HG03103 (cell line): ENCODE results near the gene GLRX2.

Experiments used
- ATAC-seq: cut with Tn5 transposase; IDR thresholded peaks from one replicate; pipeline ENCODE4 v1.9.1; 2021; ENCODE audit warnings: low read depth; ENCODE audit not compliant: unreplicated experiment

Gene GLRX2

DNA sequence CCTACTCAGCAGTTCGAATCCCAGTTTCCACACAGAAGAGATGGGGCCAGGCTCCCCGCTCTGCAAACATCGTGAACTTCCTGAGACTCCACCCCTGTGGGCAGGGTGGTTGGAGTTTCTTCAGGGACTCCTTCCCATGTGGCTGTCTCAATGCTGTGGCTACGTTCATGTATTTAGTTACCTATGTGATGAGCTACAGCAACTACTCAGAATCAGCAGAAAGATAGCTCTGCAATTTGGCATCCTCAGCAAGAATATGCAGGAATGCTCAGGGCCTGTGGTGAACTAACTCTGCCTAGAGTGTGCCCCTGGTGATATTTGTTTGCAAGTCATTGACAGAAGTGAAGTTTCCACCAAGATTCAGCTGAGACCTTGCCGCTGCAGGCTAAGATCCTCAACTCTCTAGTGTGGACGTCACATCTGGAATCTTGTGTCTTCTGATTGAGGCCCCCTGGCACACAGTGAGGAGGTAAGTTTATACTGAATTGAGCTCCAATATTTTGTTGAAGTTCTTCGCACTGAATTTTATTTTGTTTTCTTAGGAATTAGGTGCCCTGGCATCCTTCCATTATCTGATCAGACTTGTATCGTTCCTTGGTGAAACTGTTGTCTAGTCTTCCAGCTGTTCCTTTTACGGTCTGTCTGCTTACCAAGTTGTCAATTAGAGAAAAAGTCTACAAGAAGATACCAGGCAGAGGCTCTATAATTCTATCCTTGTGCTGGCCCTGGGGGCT lies 8.2 kb upstream of the GLRX2 start:
- no peak for ATAC-seq

DNA sequence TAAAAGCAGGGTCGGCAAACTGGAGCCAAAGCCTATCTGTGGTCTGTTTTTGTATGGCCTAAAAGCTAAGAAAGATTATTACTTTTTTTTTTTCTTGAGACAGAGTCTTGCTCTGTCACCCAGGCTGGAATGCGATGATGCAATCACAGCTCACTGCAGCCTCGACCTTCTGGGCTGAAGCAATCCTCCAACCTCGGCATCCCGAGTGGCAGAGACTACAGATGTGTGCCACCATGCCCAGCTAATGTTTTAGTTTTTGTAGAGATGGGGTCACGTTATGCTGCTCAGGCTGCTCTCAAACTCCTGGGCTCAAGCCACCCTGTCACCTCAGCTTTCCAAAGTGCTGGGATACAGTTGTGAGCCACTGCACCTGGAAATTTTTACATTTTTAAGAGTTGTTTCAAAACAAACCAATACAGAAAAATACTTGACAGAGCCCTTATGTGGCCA lies 6.5 kb upstream of the GLRX2 start:
- ATAC-seq = peak; percentile 15

DNA sequence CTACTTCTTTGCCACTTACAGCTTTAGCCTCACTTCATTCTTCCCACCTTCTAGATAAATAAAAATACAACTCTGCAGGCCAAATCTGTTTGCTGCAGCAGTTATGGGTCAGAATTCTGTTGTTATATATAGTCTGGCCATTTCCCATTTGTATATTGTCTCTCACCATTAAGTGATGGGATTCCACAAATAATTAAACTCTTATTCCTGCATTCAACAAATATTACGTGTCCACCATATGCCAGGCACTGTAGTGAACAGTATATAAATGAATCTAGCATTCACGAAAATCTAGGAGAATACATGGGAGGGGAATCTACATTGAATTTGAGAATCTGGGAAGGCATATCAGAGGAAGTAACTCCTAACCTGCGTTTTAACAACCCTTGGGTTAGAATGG lies 5.7 kb upstream of the GLRX2 start:
- ATAC-seq = no peak

DNA sequence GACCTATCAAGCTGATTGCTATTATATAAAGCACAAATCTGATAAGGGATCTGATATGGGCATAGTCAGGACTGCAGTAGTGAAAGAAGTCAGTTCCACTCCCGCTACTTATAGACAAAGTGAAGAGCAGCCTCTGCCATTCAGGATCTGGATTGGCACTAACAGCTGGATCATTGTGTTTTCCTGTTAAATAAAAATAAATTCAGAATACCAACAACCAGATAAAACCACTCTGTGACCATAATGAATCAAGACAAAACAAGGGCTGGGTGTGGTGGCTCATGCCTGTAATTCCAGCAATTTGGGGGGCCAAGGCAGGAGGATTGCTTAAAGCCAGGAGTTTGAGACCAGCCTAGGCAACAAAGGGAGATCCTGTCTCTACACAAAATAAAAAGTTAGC lies 5.0 kb upstream of the GLRX2 start:
- ATAC-seq = no peak

DNA sequence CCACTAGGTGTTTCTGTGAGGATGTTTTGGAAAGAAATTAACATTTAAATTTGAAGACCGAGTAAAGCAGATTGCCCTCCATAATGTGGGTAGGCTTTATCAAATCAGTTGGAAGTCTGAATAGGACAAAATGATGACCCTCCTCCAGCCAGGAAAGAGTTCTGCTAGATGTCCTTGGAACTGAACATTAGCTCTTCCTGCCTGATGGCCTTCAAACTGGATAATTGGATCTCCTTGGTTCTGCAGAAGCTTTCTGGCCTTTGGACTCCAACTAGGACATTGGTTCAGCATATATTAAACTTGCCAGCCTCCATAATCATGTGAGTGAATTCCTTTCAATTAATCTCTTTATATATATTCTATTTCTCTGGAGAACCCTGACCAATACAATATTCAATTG lies 4.4 kb upstream of the GLRX2 start:
- no peak for ATAC-seq

DNA sequence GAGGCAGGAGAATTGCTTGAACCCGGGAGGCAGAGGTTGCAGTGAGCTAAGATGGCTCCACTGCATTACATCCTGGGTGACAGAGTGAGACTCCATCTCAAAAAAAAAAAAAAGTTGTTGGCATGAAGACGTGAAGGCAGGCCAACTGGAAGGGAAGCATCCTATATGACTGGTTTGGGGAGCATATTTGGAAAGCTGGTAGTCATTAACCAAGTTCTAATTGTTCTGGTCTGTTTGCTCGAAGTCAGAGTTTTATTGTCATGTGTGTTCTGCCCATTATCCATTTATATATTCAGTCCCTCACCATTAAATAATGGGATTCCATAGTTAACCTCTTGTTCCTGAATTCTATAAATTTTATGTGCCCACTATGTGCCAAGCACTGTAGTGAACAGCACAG lies 3.3 kb upstream of the GLRX2 start:
- ATAC-seq = no peak

DNA sequence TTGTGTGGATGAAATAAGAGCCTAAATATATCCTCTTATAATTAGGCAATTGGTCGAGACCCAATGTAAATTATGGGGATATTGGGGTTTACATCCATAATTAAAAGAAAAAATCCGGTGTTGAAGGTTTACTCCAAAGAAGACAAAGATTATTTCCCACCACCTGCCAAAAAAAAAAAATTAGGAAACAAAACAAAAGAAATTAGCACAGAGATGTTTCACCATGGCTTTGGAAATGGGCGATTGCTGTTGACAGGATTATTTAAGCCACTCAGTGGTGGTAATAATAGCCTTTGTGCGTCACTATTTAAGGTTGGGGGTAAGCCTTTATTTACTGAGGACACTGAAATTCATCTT lies 585 bp upstream of the GLRX2 start:
- no peak for ATAC-seq

DNA sequence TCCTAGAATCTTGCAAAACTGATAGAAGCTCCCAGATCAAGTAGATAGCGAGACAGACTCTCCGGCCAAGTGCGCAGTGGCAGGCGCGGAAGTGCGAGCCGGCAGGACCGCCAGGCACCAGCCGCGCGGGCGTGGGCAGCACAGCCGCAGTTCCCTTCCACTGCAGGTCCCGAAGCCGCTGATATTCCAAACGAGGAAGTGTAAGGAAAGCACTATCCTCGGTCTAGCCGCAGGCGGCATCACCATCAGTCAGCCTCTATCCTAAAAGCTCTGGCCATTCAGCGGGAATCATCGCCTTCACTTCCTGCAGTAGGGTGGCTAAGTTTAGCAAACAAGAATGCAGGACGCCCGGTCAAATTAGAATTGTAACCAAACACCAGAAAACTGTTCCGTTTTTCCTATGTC lies 710 bp downstream of the GLRX2 start:
- peak; percentile 31 for ATAC-seq

DNA sequence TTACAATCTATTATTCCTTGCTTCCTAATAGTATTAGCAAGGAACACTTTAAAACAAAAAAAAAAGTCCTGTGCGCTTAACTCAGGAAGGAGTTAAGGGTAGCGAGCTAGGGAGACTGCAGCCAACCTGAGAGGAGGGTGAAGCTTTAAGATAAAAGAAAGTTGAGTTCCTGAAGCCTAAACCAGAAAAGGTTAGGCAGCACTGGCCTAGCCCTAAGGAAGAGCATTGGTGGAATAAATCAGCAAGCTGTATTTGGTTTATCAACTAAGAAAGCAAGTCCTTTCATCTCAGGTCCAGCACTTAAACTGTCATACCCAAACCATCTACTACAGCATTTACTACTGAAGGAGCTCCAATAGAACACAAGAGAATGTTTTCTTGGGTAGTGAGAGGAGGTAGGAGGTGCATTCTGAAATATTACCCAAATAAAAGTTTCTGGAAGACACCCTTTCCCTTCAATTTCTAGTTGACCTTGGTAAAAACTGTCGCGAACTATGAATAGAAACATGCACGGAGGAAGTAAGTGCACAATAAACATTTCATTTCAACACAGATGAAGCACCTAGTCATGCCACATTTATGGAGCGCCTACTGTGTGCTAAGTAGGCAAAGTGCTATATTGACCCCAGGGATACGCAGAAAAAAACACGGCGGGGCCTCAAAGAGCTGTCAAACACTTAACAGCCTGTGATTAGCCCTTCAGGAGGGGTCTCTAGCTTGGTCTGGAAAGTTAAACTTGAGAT lies 1.3 kb downstream of the GLRX2 start:
- ATAC-seq = no peak

DNA sequence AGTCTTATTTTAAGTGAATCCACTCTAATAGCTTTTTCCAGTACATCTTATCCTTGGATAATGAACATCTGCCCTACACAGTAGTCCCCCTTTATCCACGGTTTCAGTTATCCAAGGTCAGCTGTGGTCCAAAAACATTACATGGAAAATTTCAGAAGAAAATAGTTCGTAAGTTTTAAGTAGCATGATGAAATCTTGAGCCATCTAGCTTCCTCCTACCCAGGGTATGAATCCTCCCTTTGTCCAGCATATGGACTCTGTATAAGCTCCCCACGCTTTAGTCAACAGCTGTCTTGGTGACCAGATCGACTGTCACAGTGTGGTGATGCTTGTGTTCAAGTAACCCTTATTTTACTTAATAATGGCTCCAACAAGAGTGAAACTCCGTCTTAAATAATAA lies 2.6 kb downstream of the GLRX2 start:
- no peak for ATAC-seq

DNA sequence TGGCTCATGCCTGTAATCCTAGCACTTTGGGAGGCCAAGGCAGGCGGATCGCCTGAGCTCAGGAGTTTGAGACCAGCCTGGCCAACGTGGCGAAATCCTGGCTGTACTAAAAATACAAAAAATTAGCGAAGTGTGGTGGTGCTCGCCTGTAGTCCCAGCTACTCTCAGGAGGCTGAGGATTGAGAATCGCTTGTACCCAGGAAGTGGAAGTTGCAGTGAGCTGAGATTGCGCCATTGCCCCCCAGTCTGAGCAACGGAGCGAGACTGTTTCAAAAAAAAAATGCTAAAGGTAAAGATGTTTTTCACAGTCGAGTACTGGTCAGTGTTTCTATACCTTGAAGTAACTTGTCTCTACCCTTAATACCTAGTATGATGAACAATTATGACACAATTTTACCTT lies 11.1 kb downstream of the GLRX2 start:
- no peak for ATAC-seq

DNA sequence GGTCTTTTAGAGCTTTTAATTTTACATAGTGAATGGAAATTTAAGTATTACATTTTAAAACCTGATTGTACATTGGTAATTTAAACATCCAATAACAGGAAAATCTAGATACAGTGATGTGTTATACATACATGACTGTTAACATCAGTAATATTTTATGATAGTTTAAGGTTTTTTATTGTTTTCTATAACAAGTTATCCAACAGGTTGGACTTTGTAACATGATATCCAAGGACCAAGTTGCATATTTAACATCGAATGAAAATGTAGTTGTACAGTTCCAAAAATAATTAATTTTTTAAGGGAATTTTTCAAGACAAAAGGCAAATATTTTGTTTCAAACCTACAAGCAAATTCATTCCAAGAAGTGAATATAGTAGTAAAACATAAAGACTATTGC lies 14.3 kb downstream of the GLRX2 start:
- no peak for ATAC-seq

DNA sequence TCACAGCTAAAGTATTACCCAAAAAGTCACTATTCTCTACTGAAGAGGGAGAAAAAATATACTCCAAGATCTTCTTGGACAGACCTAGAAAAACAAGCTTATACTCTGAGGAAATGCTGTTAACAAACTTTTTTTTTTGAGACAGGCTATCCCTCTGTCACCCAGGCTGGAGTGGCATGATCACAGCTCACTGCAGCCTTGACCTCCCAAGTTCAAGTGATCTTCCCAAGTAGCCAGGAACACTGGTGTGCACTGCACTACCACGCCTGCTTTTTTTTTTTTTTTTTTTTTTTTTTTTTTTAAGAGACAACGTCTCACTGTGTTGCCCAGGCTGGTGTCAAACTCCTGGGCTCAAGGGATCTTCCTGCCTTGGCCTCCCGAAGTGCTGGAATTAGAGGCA lies 17.3 kb downstream of the GLRX2 start:
- ATAC-seq = no peak

DNA sequence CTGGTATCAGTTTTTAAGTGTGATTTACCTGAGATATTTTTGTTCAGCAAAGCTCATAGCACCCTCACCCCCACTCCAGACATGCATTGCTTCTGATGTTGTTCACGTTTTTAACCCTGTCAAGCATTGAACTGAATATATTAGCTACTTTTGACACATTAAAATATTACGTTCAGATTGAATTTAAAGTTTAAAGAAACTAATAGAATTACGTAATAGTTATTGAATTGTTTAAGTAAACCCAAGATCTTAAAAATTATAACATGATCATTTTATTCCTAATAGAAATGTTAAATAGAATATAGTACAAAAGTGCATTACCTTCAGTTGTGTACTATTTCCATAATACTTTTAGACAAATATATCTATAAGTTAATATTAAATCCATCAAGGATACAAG lies 18.9 kb downstream of the GLRX2 start:
- no peak for ATAC-seq

DNA sequence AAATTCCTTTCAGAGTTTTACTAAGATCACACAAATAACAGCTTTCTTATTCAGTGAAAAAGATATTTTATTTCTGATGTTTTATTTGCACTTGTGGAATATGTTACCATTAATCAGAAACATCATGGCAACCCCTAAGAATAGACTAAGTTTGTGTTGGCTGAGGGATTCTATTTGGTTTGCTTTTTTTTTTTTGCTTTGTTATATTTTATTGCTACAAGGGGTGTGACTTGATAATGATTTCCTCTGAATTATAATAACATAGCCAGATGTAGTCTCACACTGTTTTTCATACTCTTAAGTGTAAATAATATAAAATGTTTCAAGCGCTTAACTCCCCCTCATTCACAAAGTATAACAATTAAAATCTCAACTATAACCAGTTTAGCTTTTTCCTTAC lies 20.0 kb downstream of the GLRX2 start:
- no peak for ATAC-seq

DNA sequence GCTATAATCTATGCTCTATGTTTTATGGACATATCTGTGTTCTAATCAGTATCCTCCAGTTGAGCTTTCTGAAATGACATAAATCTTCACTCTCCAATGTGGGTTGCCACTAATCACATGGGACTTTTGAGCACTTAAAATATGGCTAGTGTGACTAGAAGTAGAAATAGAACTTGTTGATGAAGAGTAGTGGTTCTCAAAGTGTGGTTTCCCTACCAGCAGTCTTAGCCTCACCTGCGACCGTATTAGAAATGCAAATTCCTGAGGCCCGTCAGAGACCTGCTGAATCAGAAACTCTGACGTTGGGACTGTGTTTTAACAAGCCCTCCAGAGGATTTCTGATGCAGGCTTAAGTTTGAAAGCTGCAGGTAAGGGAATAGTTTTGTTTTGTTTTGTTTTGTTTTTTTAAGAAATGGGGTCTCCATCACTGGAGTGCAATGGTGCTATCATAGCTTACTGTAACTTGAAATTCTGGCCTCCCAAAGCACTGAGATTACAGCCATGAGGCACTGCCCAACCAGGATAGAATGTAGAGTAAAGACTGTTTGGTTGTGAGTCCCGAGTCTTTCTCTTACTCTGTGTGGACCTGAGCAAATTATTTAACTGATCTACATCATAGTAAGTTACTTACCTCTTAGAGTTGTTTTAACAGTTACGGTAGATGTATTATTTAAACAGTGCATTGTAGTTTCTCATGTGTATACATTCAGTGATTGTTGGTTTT lies 21.7 kb downstream of the GLRX2 start:
- ATAC-seq = peak; percentile 86

DNA sequence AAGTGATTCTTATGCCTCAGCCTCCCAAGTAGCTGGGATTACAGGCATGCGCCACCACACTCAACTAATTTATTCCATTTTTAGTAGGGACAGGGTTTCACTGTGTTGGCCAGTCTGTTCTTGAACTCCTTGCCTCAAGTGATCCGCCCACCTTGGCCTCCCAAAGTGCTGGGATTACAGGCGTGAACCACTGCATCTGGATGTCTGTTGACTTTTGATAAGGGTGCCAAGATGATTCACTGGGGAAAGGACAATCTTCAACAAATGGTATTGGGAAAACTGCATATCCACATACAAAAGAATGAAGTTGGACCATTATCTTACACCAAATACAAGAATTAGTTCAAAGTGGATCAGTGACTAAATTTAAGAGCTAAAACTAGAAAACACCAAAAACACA lies 26.0 kb downstream of the GLRX2 start:
- ATAC-seq = no peak

DNA sequence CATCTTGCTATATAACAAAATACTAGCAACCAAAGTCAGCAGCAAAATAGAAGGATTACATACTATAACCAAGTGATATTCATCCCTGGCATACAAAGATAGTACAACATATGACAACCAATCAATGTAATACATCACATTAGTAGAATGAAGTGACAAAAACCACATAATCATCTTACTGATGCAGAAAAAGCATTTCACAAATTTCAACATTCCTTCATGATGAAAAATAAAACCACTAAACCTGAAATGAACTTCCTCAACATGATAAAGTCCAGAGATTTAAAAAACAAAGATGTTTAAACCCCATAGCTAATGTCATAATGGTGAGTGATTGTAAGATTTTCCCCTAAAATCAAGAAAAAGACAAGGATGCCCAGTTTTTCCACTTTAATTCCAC lies 27.2 kb downstream of the GLRX2 start:
- no peak for ATAC-seq

DNA sequence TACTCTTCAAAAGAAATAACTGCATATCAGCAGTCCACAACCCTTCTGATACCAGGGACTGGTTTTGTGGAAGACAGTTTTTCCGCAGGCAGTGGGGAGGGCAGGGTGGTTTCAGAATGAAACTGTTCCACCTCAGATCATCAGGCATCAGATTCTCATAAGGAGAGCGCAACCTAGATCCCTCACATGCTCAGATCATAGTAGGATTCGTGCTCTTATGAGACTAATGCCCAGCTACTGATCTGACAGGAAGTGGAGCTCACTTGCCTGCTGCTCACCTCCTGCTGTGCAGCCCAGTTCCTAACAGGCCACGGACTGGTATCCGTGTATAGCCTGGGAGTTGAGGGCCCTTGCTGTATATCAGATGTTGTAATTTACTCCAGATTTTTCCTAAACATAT lies 34.3 kb downstream of the GLRX2 start:
- peak; percentile 67 for ATAC-seq

DNA sequence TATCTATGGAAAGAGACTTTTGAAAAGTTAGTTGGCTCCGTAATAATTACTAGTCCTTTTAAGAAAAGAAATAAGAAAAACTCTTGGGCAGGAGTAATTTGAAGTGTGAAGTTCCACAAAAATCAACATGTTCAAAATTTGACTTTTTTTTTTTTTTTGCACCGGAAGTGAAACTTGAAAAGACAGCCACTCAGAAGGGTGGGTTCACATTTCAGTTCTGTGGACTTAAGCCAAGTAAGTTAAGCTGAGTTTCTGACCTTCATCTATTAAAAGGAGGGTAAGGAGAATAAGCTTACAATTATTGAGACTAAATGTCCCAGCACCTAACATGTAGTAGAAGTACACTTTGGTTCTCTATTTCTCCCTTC lies 34.8 kb downstream of the GLRX2 start:
- ATAC-seq = peak; percentile 45

DNA sequence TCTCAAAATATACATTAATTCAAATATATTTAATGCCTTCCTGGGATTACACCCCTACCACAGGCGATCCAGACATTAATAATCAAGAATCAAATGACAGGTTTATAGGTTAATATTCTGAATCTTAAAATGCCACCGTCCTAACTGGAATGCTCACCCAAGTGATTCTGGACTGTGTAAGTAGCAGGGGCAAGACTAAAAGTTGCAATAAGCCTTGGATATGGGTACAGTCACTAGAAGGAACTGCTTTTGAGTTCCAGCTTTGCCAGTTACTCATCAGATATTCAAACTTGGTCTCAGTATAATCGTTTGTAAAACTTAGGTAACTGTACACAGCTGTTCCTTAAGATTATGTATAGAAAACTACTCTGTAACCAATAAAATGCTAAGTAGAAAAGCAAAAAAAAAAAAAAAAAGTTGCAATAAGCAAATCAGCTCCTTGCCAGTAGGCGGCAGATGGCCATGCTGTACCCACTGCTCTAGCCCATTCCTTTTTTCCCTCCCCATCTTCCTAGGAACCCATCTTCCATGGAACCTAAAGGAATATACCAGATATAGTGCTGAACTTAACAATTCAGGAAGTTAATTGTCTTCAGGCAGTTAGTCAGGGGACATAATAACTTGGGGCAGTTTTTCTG lies 35.3 kb downstream of the GLRX2 start:
- ATAC-seq = no peak
